HG03520 (cell line): ENCODE measurements around the gene IL1RAPL1.

Source experiments
- ATAC-seq: cut with Tn5 transposase; IDR thresholded peaks from one replicate; pipeline ENCODE4 v1.9.1; 2021; ENCODE audit warnings: mild to moderate bottlenecking, moderate library complexity; ENCODE audit not compliant: unreplicated experiment

IL1RAPL1 gene

GRCh38 chrX:29851857-29852605 is 1264.8 kb downstream of the IL1RAPL1 start:
- ATAC-seq: no peak

- ATAC-seq: no peak
These were observed 1265.5 kb downstream of the IL1RAPL1 start for GRCh38 chrX:29852767-29853166.

GRCh38 chrX:29858714-29859113 is 1271.5 kb downstream of the IL1RAPL1 start:
- ATAC-seq: no peak

DNA sequence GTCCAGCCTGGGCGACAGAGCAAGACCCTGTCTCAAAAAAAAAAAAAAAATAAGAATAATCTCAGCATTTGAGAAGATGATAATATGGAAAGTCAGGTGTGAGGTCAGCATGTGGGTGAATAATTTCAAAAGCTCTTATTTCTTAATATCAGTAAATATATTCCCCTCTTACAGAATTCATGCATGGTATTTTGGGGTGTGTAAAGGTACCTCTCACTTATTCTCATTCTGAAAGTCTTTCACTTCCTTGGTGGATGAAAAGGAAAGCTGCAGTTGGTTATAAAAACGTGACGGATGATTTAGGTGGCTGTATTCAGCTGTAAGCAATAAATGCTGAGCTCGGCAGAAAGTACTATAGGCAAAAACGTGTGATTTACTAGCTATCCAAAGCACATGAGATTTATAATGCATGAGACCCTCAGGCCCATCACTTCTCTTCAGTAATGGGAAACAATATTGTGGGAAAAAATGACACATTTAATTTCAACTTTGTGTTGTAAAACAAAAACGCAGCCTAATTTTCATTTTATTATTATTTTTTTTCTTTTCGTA is 1275.0 kb downstream of the IL1RAPL1 start:
- no peak for ATAC-seq

DNA sequence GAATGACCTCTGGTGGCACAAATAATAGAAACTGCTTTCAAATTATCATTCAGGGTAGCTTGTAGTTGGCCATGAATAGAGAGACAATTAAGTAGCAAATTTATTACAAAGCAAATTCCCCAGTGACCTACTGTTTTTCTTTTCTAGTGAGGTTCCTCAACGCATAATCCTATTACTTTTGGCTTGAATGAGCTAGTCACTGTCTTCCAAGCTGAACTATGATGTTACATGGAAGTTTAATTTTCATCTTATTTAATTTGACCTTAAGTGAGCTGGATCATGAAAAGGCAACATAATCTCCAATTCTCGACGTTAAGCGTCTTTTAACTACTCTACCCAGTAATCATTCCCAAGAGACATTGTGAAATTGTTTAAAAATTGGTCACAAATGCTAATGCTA is 1280.7 kb downstream of the IL1RAPL1 start:
- no peak for ATAC-seq

DNA sequence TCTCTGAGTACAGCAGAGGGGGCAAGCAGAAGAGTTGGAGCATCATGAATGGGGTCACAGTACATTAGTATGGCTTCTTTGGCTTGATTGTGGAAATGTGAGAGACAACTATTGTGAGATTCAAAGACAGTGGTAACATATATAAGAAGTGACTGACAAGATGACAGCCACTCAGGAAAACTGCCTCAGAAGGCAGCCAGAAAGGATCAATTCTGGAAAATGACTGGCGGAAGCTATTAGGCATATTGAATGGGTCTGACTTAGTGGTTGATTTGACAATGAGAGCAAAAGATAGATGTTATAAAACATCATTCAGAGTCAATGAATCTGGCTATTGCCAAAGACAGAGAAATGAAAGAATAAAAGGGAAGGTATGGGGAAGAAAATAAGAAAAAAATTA is 1282.6 kb downstream of the IL1RAPL1 start:
- no peak for ATAC-seq

- peak; percentile 54 for ATAC-seq
These were observed 1283.4 kb downstream of the IL1RAPL1 start for GRCh38 chrX:29870608-29871007.

- ATAC-seq: no peak
These were observed 1285.6 kb downstream of the IL1RAPL1 start for GRCh38 chrX:29872831-29873230.

DNA sequence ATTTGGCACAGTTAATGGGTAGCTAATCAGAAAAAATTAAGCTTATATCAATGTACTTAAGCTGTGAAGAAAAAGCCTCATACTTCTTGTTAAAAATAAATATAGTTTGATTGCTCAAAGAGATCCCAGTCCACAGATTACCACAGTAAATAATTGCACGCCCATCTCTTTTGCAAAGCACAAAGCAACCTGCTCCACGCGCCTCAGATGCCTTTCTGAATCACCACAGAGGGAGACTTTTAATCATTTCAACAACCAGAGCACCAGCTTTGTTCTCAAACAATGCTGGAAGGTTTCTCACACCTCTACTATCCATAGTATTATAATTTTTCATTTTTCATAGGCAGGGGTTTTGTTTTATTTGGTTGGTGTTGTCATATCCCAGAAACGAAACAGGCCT is 1289.5 kb downstream of the IL1RAPL1 start:
- no peak for ATAC-seq

GRCh38 chrX:29880977-29881376 is 1293.7 kb downstream of the IL1RAPL1 start:
- ATAC-seq: no peak

DNA sequence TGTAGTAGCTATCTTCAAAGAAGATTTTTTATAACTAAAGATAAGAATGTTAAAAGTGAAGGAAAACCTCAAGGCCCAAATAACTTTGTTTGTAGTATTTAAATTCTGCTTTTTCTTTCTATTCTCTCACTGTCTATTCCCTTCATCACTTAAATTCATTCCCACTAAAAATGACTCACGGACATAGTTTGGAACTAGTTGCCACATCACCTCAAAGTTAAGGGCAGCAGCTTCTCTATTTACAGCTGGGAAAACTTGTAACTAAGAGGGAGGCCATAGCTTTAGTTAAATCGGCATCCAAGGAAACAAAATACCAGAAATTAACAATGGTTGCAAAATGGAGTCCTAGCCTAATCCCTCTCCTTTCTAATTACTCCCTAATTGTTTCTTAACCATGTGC is 1302.8 kb downstream of the IL1RAPL1 start:
- ATAC-seq: no peak

DNA sequence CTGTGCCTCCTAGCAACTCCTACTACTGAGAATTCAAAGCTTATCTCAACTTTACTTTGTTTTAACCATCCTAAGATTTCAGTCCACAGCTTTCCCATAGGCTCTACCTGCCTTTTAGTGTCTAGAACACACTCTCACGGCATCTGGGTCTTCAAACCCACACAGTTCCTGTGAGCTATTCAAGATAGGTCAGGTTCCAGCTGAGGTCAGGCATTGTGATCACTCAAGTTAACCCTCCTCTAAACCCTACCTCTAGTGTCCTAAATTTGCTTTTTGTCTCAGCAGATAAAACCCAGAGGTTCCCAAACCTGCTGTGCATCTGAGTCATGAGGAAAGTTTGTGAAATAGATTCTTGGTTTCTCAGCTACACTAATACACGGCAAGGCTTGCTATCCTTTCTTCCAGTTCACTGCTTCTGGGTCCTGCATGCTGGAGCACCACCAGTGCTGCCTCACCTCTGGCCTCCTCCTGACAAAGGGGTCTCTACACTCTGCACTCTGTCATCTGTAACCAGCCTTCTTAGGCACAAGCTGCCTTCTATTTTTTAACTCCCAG is 1303.5 kb downstream of the IL1RAPL1 start:
- peak; percentile 42 for ATAC-seq

GRCh38 chrX:29902004-29902403 is 1314.8 kb downstream of the IL1RAPL1 start:
- ATAC-seq: no peak

DNA sequence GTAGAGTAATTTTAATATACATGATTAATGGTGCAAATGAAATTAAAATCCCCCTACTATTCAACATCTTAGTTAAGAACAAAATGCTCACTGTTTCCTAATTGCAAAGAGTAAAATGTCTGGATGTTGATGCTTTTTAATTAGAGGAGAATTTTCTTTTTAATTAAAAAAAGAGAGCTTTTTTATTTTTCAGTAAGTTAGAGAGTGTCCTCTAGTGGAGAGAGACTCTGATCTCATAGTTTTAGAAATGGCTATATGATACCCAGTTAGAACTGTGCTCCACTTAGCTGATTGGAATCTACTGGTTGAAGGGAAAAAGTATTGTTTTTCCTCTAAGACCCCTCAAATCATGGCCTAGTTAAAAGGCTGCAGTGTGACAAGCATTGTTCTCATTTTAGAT is 1316.1 kb downstream of the IL1RAPL1 start:
- no peak for ATAC-seq

DNA sequence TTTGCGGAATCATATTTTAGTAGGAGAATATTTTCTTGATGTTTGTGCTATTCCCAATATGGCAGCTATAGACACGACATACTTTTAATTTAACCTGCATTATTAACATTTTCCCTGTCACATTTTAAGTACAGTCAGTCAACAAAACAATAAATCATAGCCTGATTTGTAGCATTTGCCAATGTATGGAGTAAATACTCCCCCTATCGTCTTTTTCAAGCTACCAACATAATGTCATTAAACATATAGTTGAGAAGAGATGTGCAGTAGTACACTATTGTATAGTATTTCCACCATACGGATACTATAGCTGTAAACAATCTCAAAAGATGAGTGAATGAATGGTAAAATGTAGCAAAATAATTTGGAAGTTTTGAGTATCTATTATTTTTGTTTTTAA is 1324.4 kb downstream of the IL1RAPL1 start:
- no peak for ATAC-seq

GRCh38 chrX:29913647-29914046 is 1326.4 kb downstream of the IL1RAPL1 start:
- ATAC-seq: no peak

- no peak for ATAC-seq
These were observed 1335.4 kb downstream of the IL1RAPL1 start for GRCh38 chrX:29922607-29923006.

DNA sequence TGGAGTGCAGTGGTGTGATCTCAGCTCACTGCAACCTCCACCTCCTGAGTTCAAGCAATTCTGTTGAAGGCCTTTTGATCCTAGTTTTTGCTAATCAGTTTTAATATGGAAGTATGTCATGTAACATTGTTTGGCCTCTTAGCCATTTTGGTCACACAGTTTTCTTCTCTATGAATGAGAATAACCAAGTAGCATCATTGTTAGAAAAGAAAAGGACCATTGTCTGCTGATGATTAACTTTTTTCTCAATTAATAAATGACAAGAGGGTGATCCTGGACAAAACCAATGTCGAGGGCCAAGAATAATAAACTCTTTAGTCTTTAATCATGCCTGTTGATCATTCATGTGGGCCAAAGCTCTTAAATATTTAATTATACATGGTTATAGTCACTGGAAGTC is 1338.8 kb downstream of the IL1RAPL1 start:
- ATAC-seq: no peak

- no peak for ATAC-seq
These were observed 1339.4 kb downstream of the IL1RAPL1 start for GRCh38 chrX:29926659-29927058.

GRCh38 chrX:29935455-29935854 is 1348.2 kb downstream of the IL1RAPL1 start:
- ATAC-seq: no peak

GRCh38 chrX:29940750-29941149 is 1353.5 kb downstream of the IL1RAPL1 start:
- no peak for ATAC-seq

DNA sequence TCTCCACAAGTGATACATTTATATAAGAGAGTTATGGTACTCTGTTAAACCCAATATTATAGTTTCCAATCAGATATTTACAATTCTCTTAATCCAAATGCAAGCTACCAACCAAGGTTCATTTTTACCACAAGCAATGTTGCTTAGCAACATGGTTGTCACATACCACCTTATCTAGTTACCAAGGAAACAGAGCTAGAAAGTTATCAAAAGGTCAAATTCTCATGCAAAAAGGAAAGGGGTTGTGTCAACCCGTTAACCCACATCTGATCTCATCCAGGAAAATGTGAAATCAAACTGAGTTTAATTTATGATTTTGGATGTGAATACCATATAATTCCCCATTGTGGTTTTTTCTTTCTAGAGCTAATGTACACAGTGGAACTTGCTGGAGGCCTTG is 1354.0 kb downstream of the IL1RAPL1 start:
- no peak for ATAC-seq

DNA sequence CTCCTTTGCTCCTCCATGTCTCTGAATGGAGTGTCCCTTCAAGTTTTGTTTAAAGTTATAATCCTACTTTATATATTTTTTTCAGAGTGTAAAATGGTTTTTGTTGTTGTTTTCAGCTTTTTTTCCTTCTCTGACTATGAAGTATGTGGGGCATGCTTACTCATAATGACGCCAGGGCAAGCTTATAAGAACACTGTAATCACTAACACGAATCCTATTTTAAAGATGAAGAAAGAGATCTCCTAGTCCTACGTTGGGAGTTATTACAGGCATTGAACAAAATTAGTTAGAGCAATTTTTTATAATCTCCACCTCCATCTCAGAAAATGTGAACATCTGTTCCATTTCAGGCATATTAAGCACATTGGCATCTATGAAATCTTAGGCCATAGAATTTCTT is 1360.0 kb downstream of the IL1RAPL1 start:
- ATAC-seq: no peak
